ENCODE results near the gene RXFP2.

The RXFP2 gene

GRCh38 chr13:31765138-31765785, 25.9 kb downstream of the RXFP2 start:
- TF ChIP-seq CTCF (conservative IDR thresholded peaks at IDR 0.05; ENCODE audit: low read length) = no peak
- DNase-seq (ENCODE audit: low read depth) = peak; percentile 92
- no peak overlapping the region for H3K4me3 ChIP-seq (ENCODE audit: low read length)

- no peak overlapping the region for H3K4me3 ChIP-seq (ENCODE audit: low read length)
- TF ChIP-seq CTCF (conservative IDR thresholded peaks at IDR 0.05; ENCODE audit: low read length) = no peak
- peak; percentile 98 for DNase-seq (ENCODE audit: low read depth)
These were observed 28.0 kb downstream of the RXFP2 start for GRCh38 chr13:31767175-31767900.

GRCh38 chr13:31768351-31768750, 29.0 kb downstream of the RXFP2 start:
- no peak for TF ChIP-seq CTCF (conservative IDR thresholded peaks at IDR 0.05; ENCODE audit: low read length)
- no peak for DNase-seq (ENCODE audit: low read depth)
- H3K4me3 ChIP-seq (ENCODE audit: low read length) = no peak overlapping the region

- peak; percentile 44 for DNase-seq (ENCODE audit: low read depth)
- H3K4me3 ChIP-seq (ENCODE audit: low read length) = no peak overlapping the region
These were observed 30.2 kb downstream of the RXFP2 start for GRCh38 chr13:31769575-31769974.

GRCh38 chr13:31772231-31772630, 32.9 kb downstream of the RXFP2 start:
- no peak overlapping the region for H3K4me3 ChIP-seq (ENCODE audit: low read length)
- DNase-seq (ENCODE audit: low read depth) = no peak
- no peak for TF ChIP-seq CTCF (conservative IDR thresholded peaks at IDR 0.05; ENCODE audit: low read length)

More at GRCh38 chr13:31769575-31769974, 30.2 kb downstream of the RXFP2 start:
- no peak for TF ChIP-seq CTCF (conservative IDR thresholded peaks at IDR 0.05; ENCODE audit: low read length)

GRCh38 chr13:31773538-31773937, 34.2 kb downstream of the RXFP2 start:
- no peak overlapping the region for H3K4me3 ChIP-seq (ENCODE audit: low read length)
- no peak for TF ChIP-seq CTCF (conservative IDR thresholded peaks at IDR 0.05; ENCODE audit: low read length)
- DNase-seq (ENCODE audit: low read depth) = peak; percentile 84

All from AG10803 (cell line).